ENCODE data around the gene SNX33. TPM values are rescaled to one million over a fixed set of nuclear protein-coding genes. Genes with fewer than 3 reads are reported as not detected.
A peak's percentile ranks its signal among the peaks of the same experiment; 100 is the strongest.

The SNX33 gene
- total and polyA plus RNA-seq, 8 donors: 21.4 to 34.7 (median 23.0) TPM

DNA sequence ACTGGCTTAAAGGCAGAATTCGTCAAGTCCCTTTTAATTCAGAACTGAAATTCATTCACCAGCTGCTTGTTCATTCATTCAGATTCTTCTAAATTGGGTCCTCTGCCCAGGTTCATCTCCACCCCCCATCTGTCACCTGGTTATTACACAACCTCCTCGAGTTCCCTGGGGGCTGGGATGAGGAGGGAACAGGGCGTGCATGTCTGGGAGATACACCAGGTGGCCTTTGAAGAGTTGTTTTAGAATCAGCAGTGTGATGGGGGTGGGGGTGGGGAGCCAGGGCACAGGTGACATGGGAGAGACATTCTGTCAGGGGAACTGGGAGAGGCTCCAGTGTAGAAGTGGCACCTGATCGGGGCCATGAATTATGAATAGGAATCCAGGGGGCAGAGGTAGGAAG lies 8.2 kb downstream of the SNX33 start:
- ATAC-seq (no peak), DNase-seq (no peak)
- H3K9me3 ChIP-seq: no peaks in the 10 kb centered on the region
- peaks cover 28 to 63% of the 10 kb centered on the region in 2 donors for H3K4me1 ChIP-seq
- TF ChIP-seq, protein P1, sequence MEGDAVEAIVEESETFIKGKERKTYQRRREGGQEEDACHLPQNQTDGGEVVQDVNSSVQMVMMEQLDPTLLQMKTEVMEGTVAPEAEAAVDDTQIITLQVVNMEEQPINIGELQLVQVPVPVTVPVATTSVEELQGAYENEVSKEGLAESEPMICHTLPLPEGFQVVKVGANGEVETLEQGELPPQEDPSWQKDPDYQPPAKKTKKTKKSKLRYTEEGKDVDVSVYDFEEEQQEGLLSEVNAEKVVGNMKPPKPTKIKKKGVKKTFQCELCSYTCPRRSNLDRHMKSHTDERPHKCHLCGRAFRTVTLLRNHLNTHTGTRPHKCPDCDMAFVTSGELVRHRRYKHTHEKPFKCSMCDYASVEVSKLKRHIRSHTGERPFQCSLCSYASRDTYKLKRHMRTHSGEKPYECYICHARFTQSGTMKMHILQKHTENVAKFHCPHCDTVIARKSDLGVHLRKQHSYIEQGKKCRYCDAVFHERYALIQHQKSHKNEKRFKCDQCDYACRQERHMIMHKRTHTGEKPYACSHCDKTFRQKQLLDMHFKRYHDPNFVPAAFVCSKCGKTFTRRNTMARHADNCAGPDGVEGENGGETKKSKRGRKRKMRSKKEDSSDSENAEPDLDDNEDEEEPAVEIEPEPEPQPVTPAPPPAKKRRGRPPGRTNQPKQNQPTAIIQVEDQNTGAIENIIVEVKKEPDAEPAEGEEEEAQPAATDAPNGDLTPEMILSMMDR (IDR thresholded peaks at IDR 0.05): no peak
- no peak overlapping the region for H3K4me3 ChIP-seq
- peaks cover 0 to 22% of the 10 kb centered on the region in 2 donors for H3K36me3 ChIP-seq
- no peaks in the 10 kb centered on the region for H3K27me3 ChIP-seq
- intact Hi-C loops (cut with DNase I): no loop called here
- no peak overlapping the region for H3K27ac ChIP-seq

DNA sequence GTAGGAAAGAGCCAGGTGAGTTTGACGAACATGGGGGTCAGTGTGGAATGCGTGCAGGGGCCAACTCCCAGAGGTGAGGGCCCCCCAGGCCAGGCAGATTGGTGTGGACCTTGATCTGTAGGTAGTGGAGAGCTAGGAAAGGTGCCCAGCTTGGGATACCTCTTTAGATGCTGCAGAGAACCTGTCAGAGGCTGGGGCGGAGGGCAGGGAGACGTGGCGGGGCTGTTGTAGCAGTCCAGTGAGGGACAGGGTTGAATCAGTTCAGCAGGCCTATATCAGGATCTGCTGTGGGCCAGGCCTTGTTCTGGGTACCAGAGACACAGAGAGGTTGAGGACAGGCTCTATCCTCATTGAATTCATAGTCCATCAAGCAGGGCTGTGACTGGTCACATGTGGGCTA lies 8.6 kb downstream of the SNX33 start:
- H3K36me3 ChIP-seq: peaks cover 0 to 22% of the 10 kb centered on the region in 2 donors
- TF ChIP-seq, protein P1 (IDR thresholded peaks at IDR 0.05): no peak
- ATAC-seq: no peak
- intact Hi-C loops (cut with DNase I): no loop called here
- no peak for DNase-seq
- no peaks in the 10 kb centered on the region for H3K9me3 ChIP-seq
- peaks cover 26 to 60% of the 10 kb centered on the region in 2 donors for H3K4me1 ChIP-seq
- H3K27me3 ChIP-seq: no peaks in the 10 kb centered on the region
- H3K4me3 ChIP-seq: no peak overlapping the region
- no peak overlapping the region for H3K27ac ChIP-seq

DNA sequence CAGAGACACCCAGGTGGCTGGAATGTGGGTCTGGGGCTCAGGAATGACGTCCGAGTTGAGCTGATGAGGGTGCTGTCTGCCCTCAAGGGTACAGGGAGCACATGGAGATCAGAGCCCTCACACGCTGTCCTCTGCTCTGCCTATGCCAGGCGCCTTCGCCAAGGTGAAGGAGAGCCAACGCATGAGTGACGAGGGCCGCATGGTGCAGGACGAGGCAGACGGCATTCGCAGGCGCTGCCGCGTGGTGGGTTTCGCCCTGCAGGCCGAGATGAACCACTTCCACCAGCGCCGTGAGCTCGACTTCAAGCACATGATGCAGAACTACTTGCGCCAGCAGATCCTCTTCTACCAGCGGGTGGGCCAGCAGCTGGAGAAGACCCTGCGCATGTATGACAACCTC lies 9.1 kb downstream of the SNX33 start:
- intact Hi-C loops (cut with DNase I): no loop called here
- H3K4me1 ChIP-seq: peaks cover 24 to 56% of the 10 kb centered on the region in 2 donors
- no peaks in the 10 kb centered on the region for H3K27me3 ChIP-seq
- H3K36me3 ChIP-seq: peaks cover 0 to 22% of the 10 kb centered on the region in 2 donors
- no peak overlapping the region for H3K4me3 ChIP-seq
- TF ChIP-seq, protein P1 (IDR thresholded peaks at IDR 0.05): no peak
- DNase-seq (no peak), ATAC-seq (no peak)
- no peaks in the 10 kb centered on the region for H3K9me3 ChIP-seq
- H3K27ac ChIP-seq: no peak overlapping the region

DNA sequence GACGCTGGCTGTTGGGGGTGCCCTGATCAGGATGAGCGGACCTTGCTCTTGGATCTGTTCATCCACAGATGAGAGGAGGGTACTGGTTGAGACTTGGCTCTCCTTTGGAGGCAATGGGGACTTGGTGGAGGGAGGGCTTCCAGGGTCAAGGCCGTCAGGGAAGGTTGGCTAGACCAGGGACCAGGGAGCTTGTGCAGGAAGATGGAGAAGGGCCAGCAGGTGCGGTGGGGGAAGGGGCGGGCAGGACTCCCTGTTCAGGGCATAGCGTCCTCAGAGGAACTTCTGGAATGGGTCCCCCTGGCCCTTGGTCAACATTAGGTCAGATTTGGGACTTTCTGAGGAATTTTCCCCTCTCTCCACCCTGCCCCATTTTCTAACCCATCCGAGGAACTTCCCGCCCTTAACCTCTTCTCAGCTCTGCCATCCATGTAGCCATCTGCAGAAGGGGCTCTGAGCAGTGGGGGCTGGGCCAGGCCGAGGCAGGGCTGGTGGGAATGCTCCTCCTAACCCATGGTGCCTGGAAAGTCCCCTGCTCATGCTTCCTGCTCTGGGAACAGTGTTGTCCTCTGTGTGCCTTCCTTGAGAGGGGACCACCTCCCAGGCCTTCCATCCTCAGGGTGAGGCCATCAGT lies 11.5 kb downstream of the SNX33 start:
- DNase-seq (peak in 1 of 4 donors; percentile 37), ATAC-seq (no peak)
- Histone ChIP-seq H3K9me3 (no peaks in the 10 kb centered on the region), H3K27me3 (no peaks in the 10 kb centered on the region), H3K4me3 (no peak overlapping the region), H3K36me3 (peaks cover 0 to 22% of the 10 kb centered on the region in 2 donors), H3K4me1 (peaks cover 10 to 33% of the 10 kb centered on the region in 2 donors), H3K27ac (no peak overlapping the region)
- TF ChIP-seq, protein P1 (IDR thresholded peaks at IDR 0.05): no peak
- intact Hi-C loops (cut with DNase I): no loop called here

DNA sequence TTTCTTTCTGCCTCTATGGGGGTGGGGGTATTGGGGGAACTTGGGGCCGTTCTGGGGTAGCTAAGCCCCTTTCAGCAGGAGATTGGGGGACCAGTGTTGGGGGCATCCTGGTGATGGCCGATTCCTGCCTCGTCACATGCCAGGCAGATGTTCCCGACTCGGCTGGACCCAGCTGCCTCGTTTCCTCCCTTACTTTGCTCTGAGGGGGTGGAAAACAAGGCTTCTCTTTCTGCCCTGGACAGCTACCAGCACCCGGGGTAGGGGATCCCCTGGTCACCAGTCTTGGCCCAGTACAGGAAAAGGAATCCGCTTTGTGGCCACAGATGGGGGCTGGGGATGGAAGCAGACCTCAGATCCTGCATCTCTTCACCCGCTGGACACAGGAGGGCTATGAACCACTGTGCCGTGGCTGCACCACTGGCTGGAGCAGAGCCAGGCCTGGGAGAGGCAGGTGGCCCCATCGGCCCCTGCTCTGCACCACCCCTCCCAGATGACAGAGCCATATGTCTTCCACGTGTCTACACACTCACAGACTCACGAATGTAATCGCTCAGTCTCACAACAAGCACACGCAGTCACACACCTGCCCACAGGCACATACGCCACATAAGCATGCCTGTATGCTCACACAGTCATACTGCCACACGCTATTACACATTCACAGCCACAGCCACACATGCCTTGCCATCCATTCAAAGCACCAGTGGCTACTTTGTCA lies 12.4 kb downstream of the SNX33 start:
- Histone ChIP-seq H3K27ac (peak overlapping the region; percentile 74 to 86), H3K4me3 (no peak overlapping the region), H3K36me3 (peaks cover 0 to 22% of the 10 kb centered on the region in 2 donors), H3K9me3 (no peaks in the 10 kb centered on the region), H3K27me3 (no peaks in the 10 kb centered on the region), H3K4me1 (peaks cover 10 to 24% of the 10 kb centered on the region in 2 donors)
- TF ChIP-seq, protein P1 (IDR thresholded peaks at IDR 0.05): no peak
- ATAC-seq (no peak), DNase-seq (no peak)
- intact Hi-C loops (cut with DNase I): no loop called here
